GM15510 (cell line): Measurements from ENCODE around the gene ERCC3.

Experiments used
- POLR2A ChIP-seq: IDR thresholded peaks from 3 replicates; pipeline ENCODE4 v1.6.1; 2011; ENCODE audit warnings: borderline replicate concordance; ENCODE audit not compliant: insufficient read length; ENCODE audit errors: extremely low read depth

Gene ERCC3

DNA sequence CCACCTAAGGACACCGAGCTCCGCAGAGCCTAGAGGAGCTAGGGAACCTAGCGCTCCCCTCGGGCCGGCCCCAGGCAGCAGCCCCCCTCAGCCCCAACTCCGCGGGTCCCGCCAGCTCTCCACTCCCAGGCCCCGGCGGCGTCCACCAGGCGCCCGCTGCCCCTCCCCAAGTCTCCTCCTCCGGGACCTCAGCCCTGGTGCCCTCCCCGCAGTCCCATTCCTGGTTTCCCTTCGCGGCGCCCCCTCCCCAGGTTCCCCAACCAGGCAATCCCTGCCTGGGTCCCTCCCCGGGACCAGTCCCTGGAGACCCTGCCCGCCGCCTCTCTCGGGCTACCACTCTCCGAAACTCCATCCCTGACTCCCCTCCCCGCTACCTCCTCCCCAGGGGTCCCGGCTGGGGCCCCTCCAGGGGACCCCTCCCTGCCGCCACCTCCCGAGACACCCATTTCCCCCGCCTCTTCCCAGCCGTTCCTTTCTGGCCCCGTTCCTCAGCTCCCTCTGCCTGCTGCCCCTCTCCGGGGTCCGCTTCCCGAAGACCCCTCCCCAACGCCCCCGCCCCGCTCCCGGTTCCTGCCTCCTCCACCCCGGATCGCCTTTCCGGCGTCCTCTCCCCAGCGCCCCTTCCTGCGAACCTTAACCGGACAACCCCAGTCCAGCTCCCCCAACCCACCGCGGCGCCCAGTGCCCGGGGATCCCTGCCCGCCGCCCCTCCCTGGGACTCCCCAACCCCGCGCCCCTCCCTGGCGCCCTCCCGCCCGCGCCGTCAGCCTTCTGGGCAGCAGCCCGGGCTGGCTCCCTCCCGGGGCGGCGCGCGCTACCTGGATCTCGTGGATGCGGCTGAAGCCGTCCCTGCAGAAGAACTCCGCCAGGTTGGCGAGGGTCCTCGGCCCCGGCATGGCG lies 74.5 kb downstream of the ERCC3 start:
- no peak for TF ChIP-seq POLR2A

GRCh38 chr2:127218812-127219170 lies 75.2 kb downstream of the ERCC3 start:
- TF ChIP-seq POLR2A, result no peak

GRCh38 chr2:127217470-127218325 lies 76.2 kb downstream of the ERCC3 start:
- no peak for TF ChIP-seq POLR2A

DNA sequence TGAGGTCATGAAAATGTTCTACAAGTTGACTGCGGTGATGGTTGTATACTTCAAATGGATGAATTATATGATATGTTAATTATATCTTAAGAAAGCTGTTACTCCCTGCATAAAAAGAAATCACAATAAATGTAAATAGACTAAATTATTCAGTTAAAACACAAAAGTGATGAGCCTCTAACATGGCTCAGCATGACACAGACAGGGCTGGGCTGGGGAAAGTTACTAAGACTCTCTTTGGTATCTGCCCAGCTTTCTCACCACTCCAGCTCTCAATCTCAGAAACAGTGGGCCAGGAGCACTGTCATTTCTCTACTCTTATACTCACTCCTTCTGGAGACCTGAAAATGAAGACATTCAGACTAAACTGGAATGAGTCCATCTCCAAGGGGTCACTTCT lies 77.4 kb downstream of the ERCC3 start:
- no peak for TF ChIP-seq POLR2A

- no peak for TF ChIP-seq POLR2A
Observed at GRCh38 chr2:127216095-127216494, 77.8 kb downstream of the ERCC3 start.

GRCh38 chr2:127208313-127208712 lies 85.6 kb downstream of the ERCC3 start:
- TF ChIP-seq POLR2A, result no peak
